Measurements from ENCODE around the gene INCENP.

The INCENP gene

GRCh38 chr11:62124186-62125113 lies 639 bp downstream of the INCENP start:
- no peak for DNase-seq (ENCODE audit: low read depth in 2 of 2)

GRCh38 chr11:62125316-62125715 lies 1.5 kb downstream of the INCENP start:
- no peak for DNase-seq (ENCODE audit: low read depth in 2 of 2)

DNA sequence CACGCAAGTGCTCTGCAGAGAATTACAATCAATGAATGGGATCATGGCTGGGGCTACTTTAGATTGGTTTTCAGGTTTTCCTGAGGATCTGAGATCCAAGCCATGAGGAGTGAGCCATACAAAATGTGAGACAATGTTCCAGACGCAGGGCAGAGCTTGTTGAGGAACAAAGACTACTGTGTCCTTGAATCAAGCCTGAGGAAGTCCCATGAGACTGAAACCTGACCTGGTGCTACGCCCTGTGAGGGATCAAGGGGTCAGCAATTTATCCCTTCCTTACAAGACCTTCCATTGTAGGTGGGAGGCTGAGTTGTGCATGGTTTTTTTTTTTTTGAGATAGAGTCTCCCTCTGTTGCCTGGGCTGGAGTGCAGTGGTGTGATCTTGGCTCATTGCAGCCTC lies 2.1 kb downstream of the INCENP start:
- DNase-seq (ENCODE audit: low read depth in 2 of 2), result no peak

GRCh38 chr11:62127426-62127825 lies 3.6 kb downstream of the INCENP start:
- no peak for DNase-seq (ENCODE audit: low read depth in 2 of 2)

DNA sequence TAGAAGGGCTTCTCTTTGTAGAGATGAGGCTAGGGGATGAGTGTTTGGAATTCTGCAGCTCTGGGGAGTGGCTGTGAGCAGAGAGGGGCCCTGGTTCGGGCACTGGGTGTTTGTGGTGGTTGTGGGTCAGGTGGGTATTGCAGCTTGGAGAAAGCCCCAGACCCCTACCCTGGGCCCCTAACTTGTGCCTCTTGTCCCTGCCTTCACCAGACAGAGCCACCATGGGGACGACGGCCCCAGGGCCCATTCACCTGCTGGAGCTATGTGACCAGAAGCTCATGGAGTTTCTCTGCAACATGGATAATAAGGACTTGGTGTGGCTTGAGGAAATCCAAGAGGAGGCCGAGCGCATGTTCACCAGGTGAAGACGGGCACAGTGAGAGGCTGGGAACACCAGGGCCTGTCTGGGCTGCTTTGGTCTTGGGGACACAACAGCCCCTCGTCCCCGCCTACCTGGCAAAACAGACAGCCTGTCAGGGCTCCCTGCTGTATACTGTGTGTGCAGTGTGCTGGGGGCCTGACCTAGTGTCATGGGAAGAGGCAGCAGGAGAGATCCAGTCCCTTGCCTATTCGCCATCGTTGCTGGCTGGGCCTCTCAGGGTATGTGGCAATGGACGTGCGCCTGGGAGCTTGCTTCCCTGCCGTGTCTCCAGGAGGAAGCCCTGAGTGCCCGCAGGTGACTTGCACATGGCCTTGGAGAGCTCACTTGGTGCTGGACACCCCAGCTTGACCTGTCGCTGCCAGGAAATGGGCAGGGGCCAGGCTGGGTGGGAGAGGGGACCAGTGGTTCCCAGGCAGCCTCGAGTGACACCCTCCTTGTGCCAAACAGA lies 4.3 kb downstream of the INCENP start:
- DNase-seq (ENCODE audit: low read depth in 2 of 2), result no peak

GRCh38 chr11:62128835-62129234 lies 5.0 kb downstream of the INCENP start:
- no peak for DNase-seq (ENCODE audit: low read depth in 2 of 2)

GRCh38 chr11:62129590-62130282 lies 5.9 kb downstream of the INCENP start:
- DNase-seq (ENCODE audit: low read depth in 2 of 2), result no peak

GRCh38 chr11:62130283-62131169 lies 6.7 kb downstream of the INCENP start:
- no peak for DNase-seq (ENCODE audit: low read depth in 2 of 2)

GRCh38 chr11:62131170-62131464 lies 7.3 kb downstream of the INCENP start:
- DNase-seq (ENCODE audit: low read depth in 2 of 2), result no peak

GRCh38 chr11:62132191-62132590 lies 8.4 kb downstream of the INCENP start:
- no peak for DNase-seq (ENCODE audit: low read depth in 2 of 2)

DNA sequence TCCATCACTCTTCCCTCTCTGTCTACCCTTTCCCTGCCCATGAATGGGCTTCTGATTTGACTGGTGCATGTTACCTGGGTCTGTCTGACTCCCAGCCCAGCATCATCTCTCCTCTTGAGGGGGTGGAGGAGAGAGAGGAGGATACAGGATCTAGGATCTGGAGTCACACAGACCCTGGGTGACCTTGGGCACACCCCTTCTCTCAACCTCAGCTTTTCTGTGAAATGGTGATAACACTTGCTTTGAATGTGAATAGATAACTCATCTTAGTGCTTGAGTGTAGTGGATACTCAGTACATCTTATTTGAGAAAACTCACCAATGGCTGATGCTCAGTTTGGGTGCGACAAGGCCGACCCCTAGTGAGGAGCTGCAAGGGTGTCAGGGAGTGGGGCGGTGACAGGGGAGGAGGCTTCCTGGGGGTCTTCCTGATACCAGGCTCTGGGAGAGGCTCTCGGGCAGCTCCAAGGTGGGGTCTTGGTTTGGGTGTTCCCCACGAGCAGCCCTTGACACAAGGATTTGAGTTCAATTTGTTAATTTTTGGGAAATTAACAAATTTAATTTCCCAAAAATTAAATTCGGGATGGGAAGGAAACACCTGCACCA lies 9.0 kb downstream of the INCENP start:
- DNase-seq (ENCODE audit: low read depth in 2 of 2), result no peak

DNA sequence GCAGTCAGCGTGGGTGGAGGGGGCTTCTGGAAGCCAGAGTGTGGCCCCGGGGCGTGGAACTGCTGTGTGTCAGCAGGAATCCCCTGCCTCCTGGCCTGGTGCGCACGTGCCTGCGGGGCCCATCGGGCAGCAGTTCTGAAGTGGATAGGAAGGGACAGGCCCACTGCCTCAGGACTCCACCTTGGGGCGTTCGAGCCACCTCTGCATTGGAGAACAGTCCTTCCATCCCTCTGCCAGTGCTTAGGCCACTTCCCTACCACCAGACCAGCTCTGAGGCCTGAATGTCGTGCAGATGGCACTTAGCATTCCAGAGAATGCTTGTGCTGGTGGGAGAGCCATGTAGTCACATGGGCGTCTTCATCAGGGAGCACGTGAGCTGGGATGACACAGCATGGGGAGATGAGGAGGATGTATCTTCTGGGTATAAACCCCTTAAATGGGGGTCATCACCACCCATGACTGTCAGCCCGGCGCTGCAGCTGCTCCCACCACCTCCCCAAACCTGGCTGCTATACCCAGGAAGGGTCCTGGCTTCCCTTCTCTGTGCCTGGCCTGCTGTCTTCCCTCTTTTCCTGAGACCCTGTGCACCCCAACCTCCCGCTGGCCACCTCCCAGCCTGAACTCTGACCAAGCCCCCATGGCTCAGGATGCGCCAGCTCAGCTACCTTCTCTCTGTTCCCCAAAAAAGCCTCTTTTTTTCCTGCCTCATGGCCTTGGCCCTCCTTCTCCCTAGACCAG lies 9.7 kb downstream of the INCENP start:
- no peak for DNase-seq (ENCODE audit: low read depth in 2 of 2)

DNA sequence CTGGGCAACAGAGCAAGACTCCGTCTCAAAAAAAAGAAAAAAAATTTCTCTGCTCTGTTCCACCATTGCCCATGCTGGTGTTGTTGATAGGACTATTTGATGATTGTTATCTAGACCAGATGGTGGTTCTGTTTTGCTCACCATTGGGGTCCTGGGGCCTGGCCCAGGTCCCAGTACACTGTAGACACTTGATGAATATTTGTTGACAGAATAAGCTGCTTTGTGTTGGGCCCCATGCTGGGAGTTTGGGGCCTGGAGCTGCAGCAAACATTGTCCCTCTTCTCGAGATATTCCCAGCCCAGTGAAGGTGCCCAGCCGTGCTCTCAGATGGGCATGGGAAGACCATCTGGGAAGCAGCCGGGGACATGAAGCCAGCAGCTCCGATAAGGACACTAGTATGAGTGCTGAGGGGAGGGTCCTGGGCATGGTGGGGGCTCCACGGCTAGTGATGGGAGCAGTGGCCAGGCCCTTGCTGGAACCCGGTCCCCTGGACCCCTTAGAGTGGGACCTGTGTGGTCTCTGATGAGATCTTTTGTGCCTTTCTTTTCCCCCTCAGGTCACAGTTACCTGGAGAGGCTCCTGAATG lies 13.6 kb downstream of the INCENP start:
- DNase-seq (ENCODE audit: low read depth in 2 of 2), result no peak

GRCh38 chr11:62137881-62138629 lies 14.2 kb downstream of the INCENP start:
- no peak for DNase-seq (ENCODE audit: low read depth in 2 of 2)

GRCh38 chr11:62138630-62139425 lies 15.0 kb downstream of the INCENP start:
- no peak for DNase-seq (ENCODE audit: low read depth in 2 of 2)

- no peak for DNase-seq (ENCODE audit: low read depth in 2 of 2)
Observed at GRCh38 chr11:62139526-62140303, 15.9 kb downstream of the INCENP start.

- no peak for DNase-seq (ENCODE audit: low read depth in 2 of 2)
Observed at GRCh38 chr11:62140304-62141110, 16.7 kb downstream of the INCENP start.
